HepG2 (cell line): ENCODE results near the gene CXCL17. TPM values are rescaled to one million over a fixed set of nuclear protein-coding genes. Genes with fewer than 3 reads are reported as not detected.

Experiments
- ATAC-seq: fragments of 200-7000 bp; cut with Tn5 transposase; 3 replicates; pipeline ENCODE4 v1.9.1; 2020; ENCODE audit warnings: mild to moderate bottlenecking, moderate library complexity
- BruUV-seq: library from RNA; stranded (reverse); fragments of 400-500 nt; replicated peaks from 2 replicates; lab custom pipeline; 2021; lab: Mats Ljungman, UMichigan
- CTCF ChIA-PET: fragments of 300-600 bp; formaldehyde crosslinking; extraction: SDS; loops from one replicate; lab custom pipeline; 2021; ENCODE audit warnings: low total read pairs, inconsistent platforms, low intra/inter-chr PET ratio; lab: Yijun Ruan, JAX
- POLR2A ChIA-PET: fragments of 350-600 bp; sonication (Branson Sonifier 250); formaldehyde crosslinking; loops from one replicate; lab custom pipeline; 2020; ENCODE audit warnings: antibody characterized with exemption, inconsistent platforms; lab: Yijun Ruan, JAX
- DNase-seq: peaks from one replicate; pipeline ENCODE4 v3.0.0-alpha.2; 2015; ENCODE audit warnings: low spot score
- FAIRE-seq: peaks from 3 replicates; lab custom pipeline; 2011; peaks lifted over from hg19 to GRCh38; lab: Jason Lieb, UNC
- H2AFZ ChIP-seq: one replicate; pipeline ENCODE4 v1.6.1; 2011; ENCODE audit warnings: low read length, inconsistent platforms
- H3K27ac ChIP-seq: fragments of 300-600 bp; 3 replicates; pipeline ENCODE4 v1.8.0; 2011; ENCODE audit warnings: mixed run types, mild to moderate bottlenecking, mixed read lengths, low read length, inconsistent platforms; ENCODE audit not compliant: insufficient read depth; ENCODE audit errors: extremely low read length
- H3K27me3 ChIP-seq, 2 experiments: fragments of 200-600 bp in 1 of 2; 2 replicates in 1 of 2; 3 replicates in 1 of 2; pipeline versions ENCODE4 v1.6.0 to v1.8.0; 2011; ENCODE audit warnings: low read length in 2 of 2, mild to moderate bottlenecking in 2 of 2, moderate library complexity in 2 of 2, inconsistent platforms in 1 of 2; ENCODE audit not compliant: insufficient read depth in 2 of 2, control insufficient read depth in 1 of 2
- H3K36me3 ChIP-seq, 2 experiments: fragments of 200-600 bp in 1 of 2; replicated peaks in 1 of 2; 2 replicates in 1 of 2; 3 replicates in 1 of 2; pipeline versions ENCODE4 v1.5.1 to v1.8.0; 2011; ENCODE audit warnings: low read length in 2 of 2, inconsistent platforms in 1 of 2; ENCODE audit not compliant: insufficient read depth in 2 of 2, control insufficient read depth in 1 of 2
- H3K4me1 ChIP-seq: 2 replicates; pipeline ENCODE4 v1.5.1; 2012; ENCODE audit warnings: low read length, inconsistent platforms; ENCODE audit not compliant: insufficient read depth
- H3K4me2 ChIP-seq: 2 replicates; pipeline ENCODE4 v1.6.0; 2011; ENCODE audit warnings: low read depth, low read length, inconsistent platforms
- H3K4me3 ChIP-seq, 3 experiments: fragments of 200-600 bp in 1 of 3; sonication (generic), shearing (Covaris generic) in 1 of 3; replicated peaks in 1 of 3; 2 replicates each; pipeline ENCODE4 v1.5.1; 2011 to 2016; ENCODE audit warnings: low read length in 3 of 3, inconsistent platforms in 2 of 3, low read depth in 2 of 3, mild to moderate bottlenecking in 2 of 3, control low read depth in 1 of 3, mixed read lengths in 1 of 3; ENCODE audit not compliant: insufficient read depth in 1 of 3
- H3K79me2 ChIP-seq: one replicate; pipeline ENCODE4 v1.6.1; 2011; ENCODE audit warnings: low read length, inconsistent platforms; ENCODE audit not compliant: insufficient read depth
- H3K9ac ChIP-seq: 2 replicates; pipeline ENCODE4 v1.6.0; 2011; ENCODE audit warnings: mild to moderate bottlenecking, low read depth, low read length, inconsistent platforms; ENCODE audit not compliant: insufficient read depth
- H3K9me3 ChIP-seq: 2 replicates; pipeline ENCODE4 v1.5.1; 2012; ENCODE audit warnings: mild to moderate bottlenecking, low read length
- H4K20me1 ChIP-seq: 2 replicates; pipeline ENCODE4 v1.6.0; 2011; ENCODE audit warnings: inconsistent platforms, mild to moderate bottlenecking, low read length, moderate library complexity; ENCODE audit not compliant: insufficient read depth
- ATM ChIP-seq: fragments of 450-650 bp; IDR thresholded peaks from 2 replicates; pipeline ENCODE4 v1.7.1; 2017; ENCODE audit warnings: mild to moderate bottlenecking, borderline replicate concordance
- JUNB ChIP-seq: sonication (generic); formaldehyde crosslinking; IDR thresholded peaks from 2 replicates; pipeline ENCODE4 v1.8.0; 2022; ENCODE audit warnings: missing genetic modification reagents, mild to moderate bottlenecking, borderline replicate concordance
- KLF15 ChIP-seq: sonication (generic); formaldehyde crosslinking; IDR thresholded peaks from 2 replicates; pipeline ENCODE4 v1.8.1; 2023; ENCODE audit warnings: borderline replicate concordance, mild to moderate bottlenecking, inconsistent platforms, missing genetic modification reagents, mixed read lengths
- MEIS1 ChIP-seq: sonication (generic); formaldehyde crosslinking; IDR thresholded peaks from 2 replicates; pipeline ENCODE4 v1.9.0; 2021; ENCODE audit warnings: mild to moderate bottlenecking, missing genetic modification reagents, moderate library complexity, borderline replicate concordance
- NCOA2 ChIP-seq: sonication (generic); formaldehyde crosslinking; IDR thresholded peaks from 2 replicates; pipeline ENCODE4 v1.8.0; 2022; ENCODE audit warnings: inconsistent platforms
- NFATC3 ChIP-seq: sonication (generic); formaldehyde crosslinking; IDR thresholded peaks from 2 replicates; pipeline ENCODE4 v1.5.1; 2020; ENCODE audit warnings: mild to moderate bottlenecking, missing genetic modification reagents
- NFRKB ChIP-seq: fragments of 450-650 bp; IDR thresholded peaks from 2 replicates; pipeline ENCODE4 v1.6.1; 2017
- PTBP1 ChIP-seq: fragments of 200-400 bp; formaldehyde crosslinking; IDR thresholded peaks from 2 replicates; pipeline ENCODE4 v1.6.1; 2018; ENCODE audit warnings: low read length, low read depth; ENCODE audit not compliant: poor library complexity, severe bottlenecking
- TP53 ChIP-seq: sonication (generic); formaldehyde crosslinking; conservative IDR thresholded peaks from 2 replicates; pipeline ENCODE4 v1.4.0; 2020; ENCODE audit warnings: missing genetic modification reagents
- ZNF709 ChIP-seq: sonication (generic); formaldehyde crosslinking; IDR thresholded peaks from 2 replicates; pipeline ENCODE4 v1.5.0; 2020; ENCODE audit warnings: mild to moderate bottlenecking, missing genetic modification reagents
- ZNF878 ChIP-seq: sonication (generic); formaldehyde crosslinking; IDR thresholded peaks from 2 replicates; pipeline ENCODE4 v1.8.1; 2023; ENCODE audit warnings: mild to moderate bottlenecking, missing genetic modification reagents, moderate library complexity
- ZNF879 ChIP-seq: sonication (generic); formaldehyde crosslinking; IDR thresholded peaks from 2 replicates; pipeline ENCODE4 v1.8.1; 2023; ENCODE audit warnings: missing genetic modification reagents
- ZSCAN20 ChIP-seq: sonication (generic); formaldehyde crosslinking; IDR thresholded peaks from 2 replicates; pipeline ENCODE4 v1.4.0; 2020; ENCODE audit warnings: missing genetic modification reagents, mild to moderate bottlenecking, borderline replicate concordance
- WGBS: methylation state at CpG from one replicate; pipeline ENCODE4 v1.1.6; 2017; ENCODE audit warnings: low lambda C conversion rate; 5-methylcytosine and 5-hydroxymethylcytosine counted together
- in situ Hi-C: cut with HindIII; loops from 2 replicates; pipeline ENCODE4 v1.10.0; 2017; ENCODE audit warnings: low pct_unique_long_range_greater_than_20kb; ENCODE audit not compliant: extremely low pct_ligation_motif_present
- intact Hi-C: fragments of 100-400 bp; cut with micrococcal nuclease; formaldehyde crosslinking; loops from one replicate; pipeline ENCODE4 v1.10.0; 2022; ENCODE audit not compliant: unreplicated experiment
- polyA plus RNA-seq, 8 experiments: library from polyadenylated mRNA; depleted of rRNA in 3 of 8; stranded (reverse) in 7 of 8; unstranded in 1 of 8; fragments of >200 nt; fragmentation: Illumina TruSeq in 4 of 8; extraction: Trizol in 4 of 8; gene quantifications; 2 replicates each; pipeline versions ENCODE4 v1.2.1 to v1.2.3, GENCODE V29; 2011 to 2016; ENCODE audit warnings: low read depth in 4 of 8, missing spikeins in 1 of 8, mixed read lengths in 1 of 8; ENCODE audit not compliant: insufficient read depth in 1 of 8
- total RNA-seq, 5 experiments: library from RNA; depleted of rRNA; stranded (reverse); fragments of >200 nt; fragmentation: Illumina TruSeq; extraction: Trizol; gene quantifications; 2 replicates each; pipeline ENCODE4 v1.2.3, GENCODE V29; 2016; ENCODE audit warnings: low read depth in 1 of 5
- TF ChIP-seq, protein P1 (sequence below): sonication (generic); formaldehyde crosslinking; IDR thresholded peaks from 2 replicates; pipeline ENCODE4 v1.5.1; 2020; ENCODE audit warnings: missing genetic modification reagents, mild to moderate bottlenecking, borderline replicate concordance
- TF ChIP-seq, protein P2 (sequence below): sonication (generic); formaldehyde crosslinking; IDR thresholded peaks from 2 replicates; pipeline ENCODE4 v1.4.0; 2020; ENCODE audit warnings: missing genetic modification reagents, mild to moderate bottlenecking, borderline replicate concordance
- TF ChIP-seq, protein P3 (sequence below): sonication (generic); formaldehyde crosslinking; IDR thresholded peaks from 2 replicates; pipeline ENCODE4 v1.4.0; 2020; ENCODE audit warnings: missing genetic modification reagents
- TF ChIP-seq, protein P4 (sequence below): IDR thresholded peaks from 2 replicates; pipeline ENCODE4 v1.6.1; 2016; ENCODE audit warnings: missing biosample characterization, missing genetic modification reagents, low read depth
- TF ChIP-seq, protein P5 (sequence below): sonication (generic); formaldehyde crosslinking; IDR thresholded peaks from 2 replicates; pipeline ENCODE4 v1.9.0; 2021; ENCODE audit warnings: missing genetic modification reagents, borderline replicate concordance

The CXCL17 gene
- total and polyA plus RNA-seq, 2 of the 13 experiments (the other 11 are each of a cell fraction or from before 2014, with no cell fraction given): 0.12 TPM; not detected in 1

DNA sequence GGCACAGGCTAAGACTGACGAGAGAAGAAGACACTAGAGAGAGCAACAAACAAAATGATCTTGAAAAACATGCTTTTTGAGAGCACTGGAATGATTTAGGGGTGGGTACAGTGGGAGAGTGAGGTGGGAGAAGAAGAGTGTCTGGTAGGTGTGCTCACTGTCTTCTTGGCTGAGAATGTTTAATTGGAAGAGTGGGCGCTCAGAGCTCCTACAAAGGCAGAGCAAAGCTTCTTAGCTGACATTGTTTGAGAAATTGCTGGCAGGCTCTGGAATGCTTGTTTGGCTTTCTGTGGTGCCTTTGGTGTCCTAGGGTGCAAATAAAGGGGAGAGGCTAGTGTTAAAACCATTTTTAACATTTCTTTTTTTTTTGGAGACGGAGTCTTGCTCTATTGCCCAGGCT lies 14.1 kb downstream of the CXCL17 start:
- no peak for ATAC-seq
- in situ Hi-C loops (no loop called here), intact Hi-C loops (no loop called here)
- no peak overlapping the region for H2AFZ ChIP-seq
- no peak overlapping the region for H3K4me3 ChIP-seq
- POLR2A ChIA-PET: no interaction called here
- no peak for FAIRE-seq
- BruUV-seq: no TSS peak
- no peak overlapping the region for H3K9ac ChIP-seq
- no peaks in the 10 kb centered on the region for H3K9me3 ChIP-seq
- no peak overlapping the region for H3K27ac ChIP-seq
- no peak for DNase-seq
- H4K20me1 ChIP-seq: no peaks in the 10 kb centered on the region
- no peaks in the 10 kb centered on the region for H3K36me3 ChIP-seq
- peaks cover 43% of the 10 kb centered on the region for H3K4me1 ChIP-seq
- H3K4me2 ChIP-seq: no peak overlapping the region
- CTCF ChIA-PET: no interaction called here
- WGBS: 84% methylated on average over 3 of the region's 3 CpGs
- peaks cover 0 to 8% of the 10 kb centered on the region in 2 experiments; a peak in 1 of 5 replicates for H3K27me3 ChIP-seq
- no peaks in the 10 kb centered on the region for H3K79me2 ChIP-seq
- no peak for TF ChIP-seq ZNF709 (CRISPR knock-in tag)
- no peak for TF ChIP-seq NFRKB
- TF ChIP-seq, protein P1, sequence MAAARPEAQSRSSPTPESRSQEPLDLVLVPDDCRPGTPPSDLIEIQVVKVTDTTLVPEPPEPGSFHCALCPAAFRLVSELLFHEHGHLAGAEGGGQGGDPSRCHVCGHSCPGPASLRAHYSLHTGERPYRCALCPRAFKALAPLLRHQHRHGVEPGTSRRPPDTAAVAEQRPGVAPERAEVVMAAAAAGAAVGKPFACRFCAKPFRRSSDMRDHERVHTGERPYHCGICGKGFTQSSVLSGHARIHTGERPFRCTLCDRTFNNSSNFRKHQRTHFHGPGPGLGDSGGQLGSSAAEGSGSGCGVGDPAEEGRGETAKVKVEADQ (CRISPR knock-in tag): no peak
- TF ChIP-seq ATM: no peak
- TF ChIP-seq, protein P2, sequence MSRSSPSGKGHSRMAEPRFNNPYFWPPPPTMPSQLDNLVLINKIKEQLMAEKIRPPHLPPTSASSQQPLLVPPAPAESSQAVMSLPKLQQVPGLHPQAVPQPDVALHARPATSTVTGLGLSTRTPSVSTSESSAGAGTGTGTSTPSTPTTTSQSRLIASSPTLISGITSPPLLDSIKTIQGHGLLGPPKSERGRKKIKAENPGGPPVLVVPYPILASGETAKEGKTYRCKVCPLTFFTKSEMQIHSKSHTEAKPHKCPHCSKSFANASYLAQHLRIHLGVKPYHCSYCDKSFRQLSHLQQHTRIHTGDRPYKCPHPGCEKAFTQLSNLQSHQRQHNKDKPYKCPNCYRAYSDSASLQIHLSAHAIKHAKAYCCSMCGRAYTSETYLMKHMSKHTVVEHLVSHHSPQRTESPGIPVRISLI (CRISPR knock-in tag): no peak
- TF ChIP-seq, protein P3, sequence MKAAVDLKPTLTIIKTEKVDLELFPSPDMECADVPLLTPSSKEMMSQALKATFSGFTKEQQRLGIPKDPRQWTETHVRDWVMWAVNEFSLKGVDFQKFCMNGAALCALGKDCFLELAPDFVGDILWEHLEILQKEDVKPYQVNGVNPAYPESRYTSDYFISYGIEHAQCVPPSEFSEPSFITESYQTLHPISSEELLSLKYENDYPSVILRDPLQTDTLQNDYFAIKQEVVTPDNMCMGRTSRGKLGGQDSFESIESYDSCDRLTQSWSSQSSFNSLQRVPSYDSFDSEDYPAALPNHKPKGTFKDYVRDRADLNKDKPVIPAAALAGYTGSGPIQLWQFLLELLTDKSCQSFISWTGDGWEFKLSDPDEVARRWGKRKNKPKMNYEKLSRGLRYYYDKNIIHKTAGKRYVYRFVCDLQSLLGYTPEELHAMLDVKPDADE: no peak
- TF ChIP-seq KLF15 (CRISPR knock-in tag): no peak
- no peak for TF ChIP-seq PTBP1
- TF ChIP-seq, protein P4, sequence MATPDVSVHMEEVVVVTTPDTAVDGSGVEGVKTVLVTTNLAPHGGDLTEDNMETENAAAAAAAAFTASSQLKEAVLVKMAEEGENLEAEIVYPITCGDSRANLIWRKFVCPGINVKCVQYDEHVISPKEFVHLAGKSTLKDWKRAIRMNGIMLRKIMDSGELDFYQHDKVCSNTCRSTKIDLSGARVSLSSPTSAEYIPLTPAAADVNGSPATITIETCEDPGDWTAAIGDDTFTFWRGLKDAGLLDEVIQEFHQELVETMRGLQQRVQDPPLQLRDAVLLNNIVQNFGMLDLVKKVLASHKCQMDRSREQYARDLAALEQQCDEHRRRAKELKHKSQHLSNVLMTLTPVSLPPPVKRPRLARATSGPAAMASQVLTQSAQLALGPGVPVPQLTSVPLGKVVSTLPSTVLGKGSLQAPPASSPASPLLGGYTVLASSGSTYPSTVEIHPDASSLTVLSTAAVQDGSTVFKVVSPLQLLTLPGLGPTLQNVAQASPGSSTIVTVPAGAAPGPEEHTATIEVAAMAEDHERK (CRISPR knock-in tag): no peak
- TF ChIP-seq, protein P5, sequence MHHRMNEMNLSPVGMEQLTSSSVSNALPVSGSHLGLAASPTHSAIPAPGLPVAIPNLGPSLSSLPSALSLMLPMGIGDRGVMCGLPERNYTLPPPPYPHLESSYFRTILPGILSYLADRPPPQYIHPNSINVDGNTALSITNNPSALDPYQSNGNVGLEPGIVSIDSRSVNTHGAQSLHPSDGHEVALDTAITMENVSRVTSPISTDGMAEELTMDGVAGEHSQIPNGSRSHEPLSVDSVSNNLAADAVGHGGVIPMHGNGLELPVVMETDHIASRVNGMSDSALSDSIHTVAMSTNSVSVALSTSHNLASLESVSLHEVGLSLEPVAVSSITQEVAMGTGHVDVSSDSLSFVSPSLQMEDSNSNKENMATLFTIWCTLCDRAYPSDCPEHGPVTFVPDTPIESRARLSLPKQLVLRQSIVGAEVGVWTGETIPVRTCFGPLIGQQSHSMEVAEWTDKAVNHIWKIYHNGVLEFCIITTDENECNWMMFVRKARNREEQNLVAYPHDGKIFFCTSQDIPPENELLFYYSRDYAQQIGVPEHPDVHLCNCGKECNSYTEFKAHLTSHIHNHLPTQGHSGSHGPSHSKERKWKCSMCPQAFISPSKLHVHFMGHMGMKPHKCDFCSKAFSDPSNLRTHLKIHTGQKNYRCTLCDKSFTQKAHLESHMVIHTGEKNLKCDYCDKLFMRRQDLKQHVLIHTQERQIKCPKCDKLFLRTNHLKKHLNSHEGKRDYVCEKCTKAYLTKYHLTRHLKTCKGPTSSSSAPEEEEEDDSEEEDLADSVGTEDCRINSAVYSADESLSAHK (CRISPR knock-in tag): no peak
- no peak for TF ChIP-seq ZNF878 (CRISPR knock-in tag)
- no peak for TF ChIP-seq NCOA2 (CRISPR knock-in tag)
- no peak for TF ChIP-seq ZNF879 (CRISPR knock-in tag)
- no peak for TF ChIP-seq NFATC3 (CRISPR knock-in tag)
- TF ChIP-seq JUNB (CRISPR knock-in tag): no peak
- TF ChIP-seq TP53: no peak
- no peak for TF ChIP-seq MEIS1 (CRISPR knock-in tag)
- no peak for TF ChIP-seq ZSCAN20 (CRISPR knock-in tag)
